Measurements from ENCODE around the gene ADD3.

- TF ChIP-seq POLR2A (IDR thresholded peaks at IDR 0.05): no peak
- no peak for TF ChIP-seq CTCF (IDR thresholded peaks at IDR 0.05)
- TF ChIP-seq EP300 (IDR thresholded peaks at IDR 0.05): no peak
These were observed 142.3 kb downstream of the ADD3 start for GRCh38 chr10:110150046-110150445.

All from ovary (tissue), 3 donors.